Hepatocyte (in vitro differentiated cells): ENCODE measurements around the gene FKBP4. TPM values are rescaled to one million over a fixed set of nuclear protein-coding genes. Genes with fewer than 3 reads are reported as not detected.

Experiments
- DNase-seq: peaks from one replicate; pipeline ENCODE4 v3.0.0-alpha.2; 2016; ENCODE audit warnings: low spot score
- H2AFZ ChIP-seq: fragments of 200-600 bp; sonication (generic); 2 replicates; pipeline ENCODE4 v1.6.0; 2016; ENCODE audit warnings: antibody characterized with exemption, mild to moderate bottlenecking
- H3K27ac ChIP-seq: fragments of 200-600 bp; sonication (generic); 2 replicates; pipeline ENCODE4 v1.5.1; 2016; ENCODE audit warnings: mild to moderate bottlenecking
- H3K27me3 ChIP-seq: fragments of 200-600 bp; sonication (generic); 2 replicates; pipeline ENCODE4 v1.6.1; 2016
- H3K36me3 ChIP-seq: fragments of 200-600 bp; sonication (generic); replicated peaks from 2 replicates; pipeline ENCODE4 v1.5.1; 2016; ENCODE audit warnings: low read depth; ENCODE audit not compliant: insufficient read depth
- H3K4me1 ChIP-seq: fragments of 200-600 bp; sonication (generic); 2 replicates; pipeline ENCODE4 v1.5.1; 2016; ENCODE audit warnings: mild to moderate bottlenecking, moderate library complexity; ENCODE audit not compliant: insufficient read depth
- H3K4me2 ChIP-seq: fragments of 200-600 bp; sonication (generic); 2 replicates; pipeline ENCODE4 v1.6.0; 2016
- H3K4me3 ChIP-seq: fragments of 200-600 bp; sonication (generic); 2 replicates; pipeline ENCODE4 v1.5.1; 2016; ENCODE audit warnings: mild to moderate bottlenecking
- H3K79me2 ChIP-seq: fragments of 200-600 bp; sonication (generic); 2 replicates; pipeline ENCODE4 v1.6.0; 2017; ENCODE audit warnings: mild to moderate bottlenecking
- H3K9me2 ChIP-seq: fragments of 200-600 bp; sonication (generic); replicated peaks from 2 replicates; pipeline ENCODE4 v1.6.0; 2017; ENCODE audit warnings: mild to moderate bottlenecking; ENCODE audit not compliant: insufficient read depth
- H3K9me3 ChIP-seq: fragments of 200-600 bp; sonication (generic); 2 replicates; pipeline ENCODE4 v1.5.1; 2016; ENCODE audit warnings: low read depth, mild to moderate bottlenecking
- H4K20me1 ChIP-seq: fragments of 200-600 bp; sonication (generic); 2 replicates; pipeline ENCODE4 v1.6.0; 2016; ENCODE audit warnings: mild to moderate bottlenecking; ENCODE audit not compliant: insufficient read depth, poor library complexity, severe bottlenecking
- EZH2 ChIP-seq: fragments of 200-600 bp; sonication (generic); IDR thresholded peaks from 2 replicates; pipeline ENCODE4 v1.6.1; 2016; ENCODE audit warnings: antibody characterized with exemption, mild to moderate bottlenecking, borderline replicate concordance
- EZH2phosphoT487 ChIP-seq: fragments of 200-600 bp; sonication (generic); IDR thresholded peaks from one replicate; pipeline ENCODE4 v1.6.1; 2018; ENCODE audit warnings: antibody characterized with exemption, mild to moderate bottlenecking, low read depth, moderate library complexity; ENCODE audit not compliant: unreplicated experiment, severe bottlenecking
- WGBS: methylation state at CpG from one replicate; pipeline ENCODE4 v1.1.6; 2016; ENCODE audit warnings: low lambda C conversion rate; ENCODE audit errors: missing lambda C conversion rate; 5-methylcytosine and 5-hydroxymethylcytosine counted together
- polyA plus RNA-seq: library from polyadenylated mRNA; unstranded; fragments of >200 nt; fragmentation: Nextera tagmentation; extraction: Ambion mirVana; gene quantifications from 2 replicates; pipeline ENCODE4 v1.2.1, GENCODE V29; 2016
- total RNA-seq: library from RNA; depleted of rRNA; stranded (reverse); fragments of >200 nt; gene quantifications from 2 replicates; pipeline ENCODE4 v1.2.3, GENCODE V29; 2014
- TF ChIP-seq, protein P1 (sequence below): fragments of 200-600 bp; sonication (generic); IDR thresholded peaks from 2 replicates; pipeline ENCODE4 v1.5.1; 2016; ENCODE audit warnings: antibody characterized with exemption, mild to moderate bottlenecking; ENCODE audit not compliant: poor library complexity

Gene FKBP4
- total and polyA plus RNA-seq, 2 experiments from 2014 or later = 52.1 to 77.9 TPM

- DNase-seq = no peak
- WGBS = 39% methylated on average over 6 of the region's 6 CpGs
- no peak overlapping the region for H3K27ac ChIP-seq
- H3K4me2 ChIP-seq = peak overlapping the region; percentile 53
- TF ChIP-seq EZH2phosphoT487 = no peak
- H3K36me3 ChIP-seq = no peaks in the 10 kb centered on the region
- H3K27me3 ChIP-seq = no peaks in the 10 kb centered on the region
- H2AFZ ChIP-seq = no peak overlapping the region
- no peaks in the 10 kb centered on the region for H4K20me1 ChIP-seq
- H3K4me1 ChIP-seq = peaks cover 11% of the 10 kb centered on the region
- H3K4me3 ChIP-seq = no peak overlapping the region
- no peaks in the 10 kb centered on the region for H3K9me2 ChIP-seq
- H3K9me3 ChIP-seq = no peaks in the 10 kb centered on the region
- no peaks in the 10 kb centered on the region for H3K79me2 ChIP-seq
These were observed 50.5 kb downstream of the FKBP4 start for GRCh38 chr12:2845280-2845679.

DNA sequence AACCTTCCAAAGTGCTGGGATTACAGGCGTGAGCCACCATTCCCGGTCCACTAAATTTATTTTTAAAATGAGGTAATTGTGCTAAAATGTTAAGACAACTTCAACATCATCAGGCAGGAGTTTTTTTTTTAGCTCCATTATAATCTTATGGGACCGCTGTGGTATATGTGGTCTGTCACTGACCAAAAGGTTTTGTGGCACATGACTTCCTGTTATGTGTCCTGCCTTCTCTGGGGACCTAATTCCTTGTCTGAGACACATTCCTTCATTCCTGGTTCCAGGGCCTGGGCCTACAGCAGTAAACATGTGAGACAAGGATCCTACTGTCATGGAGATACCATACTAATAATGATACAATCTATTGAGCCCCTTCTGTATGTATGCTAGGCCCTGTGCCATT is 57.2 kb downstream of the FKBP4 start:
- Histone ChIP-seq H3K9me3 (no peaks in the 10 kb centered on the region), H3K36me3 (no peaks in the 10 kb centered on the region), H3K4me3 (no peak overlapping the region), H3K27ac (no peak overlapping the region), H3K79me2 (no peaks in the 10 kb centered on the region), H3K4me2 (no peak overlapping the region), H3K4me1 (peaks cover 7% of the 10 kb centered on the region), H2AFZ (no peak overlapping the region), H3K9me2 (no peaks in the 10 kb centered on the region), H3K27me3 (no peaks in the 10 kb centered on the region), H4K20me1 (no peaks in the 10 kb centered on the region)
- DNase-seq = no peak
- TF ChIP-seq EZH2 (no peak), EZH2phosphoT487 (no peak)
- TF ChIP-seq, protein P1, sequence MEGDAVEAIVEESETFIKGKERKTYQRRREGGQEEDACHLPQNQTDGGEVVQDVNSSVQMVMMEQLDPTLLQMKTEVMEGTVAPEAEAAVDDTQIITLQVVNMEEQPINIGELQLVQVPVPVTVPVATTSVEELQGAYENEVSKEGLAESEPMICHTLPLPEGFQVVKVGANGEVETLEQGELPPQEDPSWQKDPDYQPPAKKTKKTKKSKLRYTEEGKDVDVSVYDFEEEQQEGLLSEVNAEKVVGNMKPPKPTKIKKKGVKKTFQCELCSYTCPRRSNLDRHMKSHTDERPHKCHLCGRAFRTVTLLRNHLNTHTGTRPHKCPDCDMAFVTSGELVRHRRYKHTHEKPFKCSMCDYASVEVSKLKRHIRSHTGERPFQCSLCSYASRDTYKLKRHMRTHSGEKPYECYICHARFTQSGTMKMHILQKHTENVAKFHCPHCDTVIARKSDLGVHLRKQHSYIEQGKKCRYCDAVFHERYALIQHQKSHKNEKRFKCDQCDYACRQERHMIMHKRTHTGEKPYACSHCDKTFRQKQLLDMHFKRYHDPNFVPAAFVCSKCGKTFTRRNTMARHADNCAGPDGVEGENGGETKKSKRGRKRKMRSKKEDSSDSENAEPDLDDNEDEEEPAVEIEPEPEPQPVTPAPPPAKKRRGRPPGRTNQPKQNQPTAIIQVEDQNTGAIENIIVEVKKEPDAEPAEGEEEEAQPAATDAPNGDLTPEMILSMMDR = no peak
- WGBS = 100% methylated on average over 3 of the region's 3 CpGs

GRCh38 chr12:2853626-2854025 is 58.9 kb downstream of the FKBP4 start:
- WGBS = 18% methylated on average over 11 of the region's 11 CpGs
- peak; percentile 89 for DNase-seq
- Histone ChIP-seq H3K9me3 (no peaks in the 10 kb centered on the region), H3K4me2 (no peak overlapping the region), H3K27me3 (no peaks in the 10 kb centered on the region), H3K79me2 (no peaks in the 10 kb centered on the region), H3K4me1 (peaks cover 3% of the 10 kb centered on the region), H3K36me3 (no peaks in the 10 kb centered on the region), H3K9me2 (no peaks in the 10 kb centered on the region), H3K27ac (no peak overlapping the region), H4K20me1 (no peaks in the 10 kb centered on the region), H2AFZ (no peak overlapping the region), H3K4me3 (no peak overlapping the region)
- no peak for TF ChIP-seq EZH2phosphoT487
- TF ChIP-seq, protein P1 = peak; percentile 80

Other genes with a start within 250 kb of the FKBP4 start
- gene ITFG2, start 17.7 kb downstream of the FKBP4 start, total RNA-seq = 19.5 and 20.9 TPM in 2 replicates
- gene ITFG2, start 17.7 kb downstream of the FKBP4 start, polyA plus RNA-seq = 23.5 and 31.7 TPM in 2 replicates
- not detected in 2 replicates for gene NRIP2, start 40.1 kb downstream of the FKBP4 start, total RNA-seq
- 0.30 and 0.95 TPM in 2 replicates for gene NRIP2, start 40.1 kb downstream of the FKBP4 start, polyA plus RNA-seq
- not detected in 2 replicates for gene TEX52, start 62.1 kb downstream of the FKBP4 start, total RNA-seq
- not detected in 2 replicates for gene TEX52, start 62.1 kb downstream of the FKBP4 start, polyA plus RNA-seq
- gene FOXM1, start 82.2 kb downstream of the FKBP4 start, total RNA-seq = 4.3 and 6.8 TPM in 2 replicates
- 9.4 and 11.0 TPM in 2 replicates for gene FOXM1, start 82.2 kb downstream of the FKBP4 start, polyA plus RNA-seq
- gene RHNO1, start 82.3 kb downstream of the FKBP4 start, total RNA-seq = 29.1 and 30.5 TPM in 2 replicates
- gene RHNO1, start 82.3 kb downstream of the FKBP4 start, polyA plus RNA-seq = 29.8 and 35.5 TPM in 2 replicates
- 19.0 TPM in 2 replicates for gene TULP3, start 95.9 kb downstream of the FKBP4 start, total RNA-seq
- gene TULP3, start 95.9 kb downstream of the FKBP4 start, polyA plus RNA-seq = 21.9 and 22.9 TPM in 2 replicates
- gene TEAD4, start 164.4 kb downstream of the FKBP4 start, total RNA-seq = 5.5 and 8.3 TPM in 2 replicates
- 12.0 and 12.7 TPM in 2 replicates for gene TEAD4, start 164.4 kb downstream of the FKBP4 start, polyA plus RNA-seq